Measurements from ENCODE around the gene VPS29. TPM values are rescaled to one million over a fixed set of nuclear protein-coding genes. Genes with fewer than 3 reads are reported as not detected.
A peak's percentile ranks its signal among the peaks of the same experiment; 100 is the strongest.

The VPS29 gene
- total and polyA plus RNA-seq, 2 of the 8 experiments (the other 6 are each of a cell fraction or from before 2014, with no cell fraction given): 59.0 to 74.6 TPM

DNA sequence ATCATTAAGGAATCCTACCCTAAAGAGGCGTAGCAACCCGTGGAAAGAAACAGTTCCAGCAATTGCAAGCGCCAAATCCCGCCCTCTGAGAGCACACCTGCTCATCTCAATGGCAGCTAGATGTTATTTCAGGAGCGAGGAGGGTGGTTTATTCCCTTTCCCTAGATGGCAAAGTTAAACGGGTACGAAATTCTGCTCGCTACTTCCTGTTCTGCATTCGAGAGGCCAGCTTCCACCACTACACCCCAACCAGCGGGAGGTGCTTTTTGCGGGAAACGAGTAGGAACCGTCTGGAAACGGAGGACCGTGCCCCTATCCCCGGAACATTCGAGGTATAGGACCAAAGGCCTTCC lies 536 bp downstream of the VPS29 start:
- Histone ChIP-seq H2BK15ac (ENCODE audit: low read length) (no peak overlapping the region), H4K5ac (ENCODE audit: insufficient read length, low read depth, low read length) (no peak overlapping the region), H3K18ac (ENCODE audit: extremely low read depth, low read length) (no peak overlapping the region), H2BK12ac (ENCODE audit: low read depth, low read length) (no peak overlapping the region), H3K4me3 (ENCODE audit: extremely low read depth in 1 of 4, insufficient read depth in 2 of 4, low read depth in 3 of 4, low read length in 4 of 4) (peak overlapping the region; percentile 83 to 94 (median 93)), H4K20me1 (replicated peaks in 1 of 2; ENCODE audit: control insufficient read depth in 1 of 2, insufficient read depth in 2 of 2, low read length in 2 of 2) (no peaks in the 10 kb centered on the region), H3K23me2 (ENCODE audit: low read depth, low read length) (peaks cover 4% of the 10 kb centered on the region; the same call in 1 of the 2 replicates), H3K23ac (ENCODE audit: insufficient read length) (no peak overlapping the region), H4K91ac (replicated peaks; ENCODE audit: insufficient read length, low read length) (no peak overlapping the region), H4K8ac (ENCODE audit: extremely low read depth, insufficient read depth, low read length) (no peak overlapping the region), H3K14ac (ENCODE audit: insufficient read length) (no peak overlapping the region), H3K27me3 (replicated peaks in 1 of 4; ENCODE audit: control insufficient read depth in 3 of 4, extremely low read depth in 1 of 4, insufficient read depth in 3 of 4, low read length in 3 of 4) (peaks cover 3 to 13% (median 12%) of the 10 kb centered on the region in 4 experiments), H2BK5ac (ENCODE audit: low read depth, low read length) (0 out of 2 replicates have a peak overlapping the region, but pooled peaks have one; percentile 9), H3K4ac (replicated peaks; ENCODE audit: insufficient read length, low read depth, low read length) (no peak overlapping the region), H3K56ac (replicated peaks; ENCODE audit: insufficient read length, low read depth, low read length) (no peak overlapping the region), H3K9me3 (ENCODE audit: insufficient read depth in 2 of 2, low read depth in 1 of 2, low read length in 1 of 2) (peaks cover 4 to 5% of the 10 kb centered on the region in 2 experiments; a peak in 2 of 4 replicates), H3K79me2 (ENCODE audit: control insufficient read depth in 1 of 2, insufficient read depth in 2 of 2, low read length in 2 of 2) (peaks cover 0 to 19% of the 10 kb centered on the region in 2 experiments; a peak in 2 of 4 replicates), H2BK120ac (replicated peaks; ENCODE audit: low read depth, low read length) (no peak overlapping the region), H3K27ac (ENCODE audit: low read depth, low read length) (no peak overlapping the region), H3K9ac (replicated peaks in 1 of 4; ENCODE audit: extremely low read depth in 1 of 4, low read depth in 3 of 4, low read length in 3 of 4) (peak overlapping the region; percentile 52 to 82 (median 67)), H3K36me3 (ENCODE audit: control insufficient read depth in 2 of 4, insufficient read depth in 4 of 4, low read length in 3 of 4) (peaks cover 0 to 2% (median under 1%) of the 10 kb centered on the region in 4 experiments; a peak in 1 of 8 replicates), H3K4me2 (ENCODE audit: insufficient read depth in 1 of 2, low read depth in 2 of 2, low read length in 2 of 2) (peak overlapping the region; percentile 70 to 82), H2BK20ac (ENCODE audit: low read length) (no peak overlapping the region), H2AK5ac (ENCODE audit: low read depth, low read length) (no peak overlapping the region), H3K4me1 (replicated peaks in 1 of 4; ENCODE audit: control insufficient read depth in 3 of 4, insufficient read depth in 4 of 4, low read length in 3 of 4) (no peaks in the 10 kb centered on the region), H2AFZ (ENCODE audit: low read length) (peak overlapping the region; percentile 72), H3K79me1 (ENCODE audit: low read depth, low read length) (no peaks in the 10 kb centered on the region)
- TF ChIP-seq SIN3A (conservative IDR thresholded peaks at IDR 0.05 in 1 of 2, IDR thresholded peaks at IDR 0.05 in 1 of 2; ENCODE audit: low read depth in 1 of 2, low read length in 2 of 2) (0 out of 4 replicates have a peak, but pooled peaks of 1 of the 2 experiments have one; percentile 35), CTCF (IDR thresholded peaks at IDR 0.05; ENCODE audit: control extremely low read depth in 1 of 3, insufficient read depth in 1 of 3, low read depth in 1 of 3, low read length in 3 of 3) (no peak)
- ChIA-PET POLR2A (ENCODE audit: partially characterized antibody) (interaction anchor here (0.9 to 2.9 kb wide), 7 partner anchors 15 to 121 kb away, joined by 3 to 29 read pairs (median 3); partner anchors contain the start of genes FAM216A and GPN3), CTCF (ENCODE audit: partially characterized antibody) (interaction anchor here (1.6 to 1.8 kb wide), 3 partner anchors 52 to 102 kb away, joined by 4 to 6 read pairs (median 4); partner anchors contain the start of gene ARPC3)
- FAIRE-seq (no peak), DNase-seq (ENCODE audit: low read depth in 1 of 2, low spot score in 2 of 2) (no peak)
- WGBS, 2 experiments (ENCODE audit: extremely low coverage in 1 of 2, insufficient coverage in 1 of 2, insufficient read length in 1 of 2, insufficient replicate concordance in 2 of 2, low coverage in 1 of 2, low lambda C conversion rate in 2 of 2, missing lambda C conversion rate in 1 of 2): 3% methylated on average over 17 of the region's 17 CpGs; no CpG with 5 or more reads in 1 of the 2 experiments
